Stimulated activated CD8-positive, alpha-beta memory T cell treated with anti-CD3 and anti-CD28 coated beads, Interleukin-4, amount 100 ng/mL, for 1 hour (primary cell): ENCODE data around the gene FOXJ3.

Source experiments
- DNase-seq, 2 donors: peaks; one replicate each; pipeline ENCODE4 v3.0.0-alpha.2; 2020; ENCODE audit warnings: low read depth in 2 of 2, low spot score in 1 of 2

FOXJ3 gene

GRCh38 chr1:42195841-42196240 lies 139.2 kb downstream of the FOXJ3 start:
- no peak for DNase-seq

DNA sequence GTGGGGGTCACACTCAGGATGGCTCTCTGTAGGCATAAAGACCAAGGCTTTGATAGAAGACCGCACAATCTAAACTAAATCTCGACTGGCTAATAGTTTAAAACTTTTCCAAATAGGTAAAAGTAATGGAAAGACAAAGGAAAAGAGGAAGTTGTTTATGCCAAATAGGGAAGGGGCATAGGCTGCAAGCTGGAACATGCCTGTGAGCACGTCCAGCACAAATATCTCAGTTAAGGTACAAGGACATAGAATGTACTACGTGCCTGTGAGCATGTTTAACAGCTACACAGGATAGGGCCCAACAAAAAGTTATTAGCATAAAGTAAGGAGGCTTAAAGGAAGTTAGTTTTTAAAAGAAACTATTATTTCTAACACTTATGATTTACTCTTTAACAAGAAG lies 142.9 kb downstream of the FOXJ3 start:
- DNase-seq: no peak

GRCh38 chr1:42191319-42191718 lies 143.7 kb downstream of the FOXJ3 start:
- DNase-seq: no peak

DNA sequence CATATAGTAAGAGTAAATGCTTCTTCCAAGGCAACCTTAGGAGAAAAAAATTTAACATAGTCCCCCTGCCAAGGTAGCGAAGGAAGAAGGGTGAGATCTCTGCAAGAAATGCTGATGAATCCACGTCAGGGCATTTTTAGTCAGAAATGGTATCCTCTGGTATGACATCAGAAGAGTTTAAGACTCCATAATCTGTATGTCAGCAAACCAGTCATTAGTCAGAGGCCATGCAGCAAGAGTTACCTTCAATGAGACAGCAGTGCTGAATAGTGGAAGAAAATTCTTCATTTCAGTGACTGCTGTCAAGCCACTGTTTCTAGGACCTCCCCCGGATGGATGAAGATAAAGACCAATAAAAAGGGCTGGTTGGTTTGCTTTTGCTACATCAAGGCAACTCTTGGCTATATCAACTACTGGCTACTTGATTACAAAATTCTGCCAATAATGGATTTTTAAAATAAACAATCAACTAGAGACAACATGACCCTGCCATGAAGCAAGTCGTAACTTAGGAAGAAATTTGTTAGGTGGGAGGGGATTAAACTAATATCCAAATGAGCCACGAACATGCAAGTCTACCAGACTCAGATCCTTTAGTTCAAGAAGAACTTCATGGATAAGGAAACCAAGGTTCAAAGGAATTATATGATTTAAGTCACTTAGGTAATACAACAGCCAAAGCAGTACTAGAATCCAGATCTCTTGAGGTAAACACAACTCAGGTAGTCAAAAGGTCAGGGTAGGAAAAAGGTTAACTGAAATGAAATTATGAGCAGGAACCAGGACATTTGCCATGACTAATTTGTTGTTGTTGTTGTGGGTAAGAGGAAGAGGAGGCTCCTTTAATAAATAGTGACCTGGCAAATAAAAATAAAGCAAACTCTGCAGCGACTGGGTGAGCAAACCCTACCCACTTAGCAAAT lies 144.8 kb downstream of the FOXJ3 start:
- DNase-seq: no peak

- no peak for DNase-seq
These were observed 148.9 kb downstream of the FOXJ3 start for GRCh38 chr1:42186152-42186551.

- no peak for DNase-seq
These were observed 150.4 kb downstream of the FOXJ3 start for GRCh38 chr1:42184616-42185015.

GRCh38 chr1:42183957-42184268 lies 151.1 kb downstream of the FOXJ3 start:
- no peak for DNase-seq

- DNase-seq: no peak
These were observed 151.7 kb downstream of the FOXJ3 start for GRCh38 chr1:42183210-42183956.

DNA sequence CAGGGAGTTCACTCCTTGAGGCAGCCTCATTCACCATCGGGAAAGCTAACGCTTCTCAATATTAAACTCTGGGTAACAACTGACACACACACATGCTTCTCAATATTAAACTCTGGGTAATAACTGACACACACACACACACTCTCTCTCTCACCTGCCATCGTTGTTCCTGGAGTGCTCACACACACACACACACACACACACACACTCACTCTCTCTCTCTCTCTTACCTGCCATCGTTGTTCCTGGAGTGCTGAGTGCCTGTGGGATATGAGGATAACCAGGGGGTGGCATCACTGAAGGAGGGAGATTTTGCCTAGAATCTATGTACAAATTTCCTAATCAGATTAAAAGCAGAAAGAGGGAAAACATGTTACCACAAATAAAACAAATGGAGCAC lies 153.3 kb downstream of the FOXJ3 start:
- no peak for DNase-seq

GRCh38 chr1:42179900-42180329 lies 155.1 kb downstream of the FOXJ3 start:
- DNase-seq: no peak

GRCh38 chr1:42179275-42179674 lies 155.8 kb downstream of the FOXJ3 start:
- no peak for DNase-seq

- no peak for DNase-seq
These were observed 156.8 kb downstream of the FOXJ3 start for GRCh38 chr1:42178249-42178648.

DNA sequence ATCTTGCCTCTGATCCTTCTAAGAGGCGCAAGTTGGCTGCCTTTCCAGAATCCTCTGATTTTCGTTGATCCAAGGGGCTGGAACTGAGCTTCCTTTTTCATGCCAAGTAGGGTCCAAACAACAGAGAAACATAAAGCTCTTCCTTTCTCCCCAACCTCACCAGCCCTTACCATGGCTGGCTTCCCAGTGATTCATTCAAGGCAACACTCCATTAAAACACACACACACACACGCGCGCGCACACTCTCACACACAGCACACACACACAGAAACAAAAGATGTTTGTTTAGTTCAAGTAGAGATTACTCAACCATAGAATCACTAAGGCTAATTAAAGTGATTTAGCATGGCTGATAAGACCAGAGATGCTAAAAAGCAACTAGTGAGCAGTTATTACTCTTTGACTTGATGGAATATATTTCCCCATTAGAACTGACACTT lies 157.5 kb downstream of the FOXJ3 start:
- no peak for DNase-seq

- no peak for DNase-seq
These were observed 158.0 kb downstream of the FOXJ3 start for GRCh38 chr1:42176902-42177519.

GRCh38 chr1:42175314-42176054 lies 159.6 kb downstream of the FOXJ3 start:
- no peak for DNase-seq

- DNase-seq: no peak
These were observed 160.9 kb downstream of the FOXJ3 start for GRCh38 chr1:42173961-42174735.

DNA sequence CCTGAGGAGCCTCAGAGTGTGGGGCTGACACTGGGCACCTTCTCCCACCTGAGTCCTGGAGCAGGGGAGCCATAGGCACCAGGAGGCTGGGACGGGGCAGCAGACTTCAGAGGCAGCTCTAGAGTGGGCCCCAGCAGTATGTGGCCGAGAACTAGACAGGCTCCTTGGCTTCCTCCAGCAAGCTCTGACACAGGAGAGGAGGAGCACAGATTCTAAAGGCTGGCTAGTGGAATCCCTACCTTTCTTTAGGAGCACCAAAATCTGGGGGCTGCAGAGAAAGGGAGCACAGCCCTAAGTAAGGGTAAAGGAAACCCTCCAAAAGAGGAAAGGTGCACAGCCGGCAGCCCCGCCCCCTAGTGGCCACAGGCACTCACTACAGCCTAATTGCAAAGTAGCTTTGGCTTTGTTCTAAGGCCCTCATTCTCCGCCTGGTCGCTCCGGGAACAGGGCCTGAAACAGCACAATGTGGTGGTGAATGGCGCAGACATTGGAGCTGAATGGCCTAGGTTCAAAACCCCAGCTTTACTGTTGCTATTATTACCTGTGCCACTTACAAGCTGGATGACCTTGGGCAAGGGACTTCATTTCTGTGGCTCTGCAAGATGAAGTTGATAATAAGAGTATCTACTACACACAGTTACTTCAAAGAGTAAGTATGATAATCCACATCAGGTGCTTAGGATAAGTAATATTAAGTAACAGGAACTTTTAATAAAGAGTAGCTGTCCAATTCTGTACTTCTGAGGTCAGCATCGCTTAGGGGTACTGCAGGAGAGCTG lies 161.7 kb downstream of the FOXJ3 start:
- DNase-seq: peak; percentile 45 to 52

- DNase-seq: no peak
These were observed 162.5 kb downstream of the FOXJ3 start for GRCh38 chr1:42172381-42173133.

DNA sequence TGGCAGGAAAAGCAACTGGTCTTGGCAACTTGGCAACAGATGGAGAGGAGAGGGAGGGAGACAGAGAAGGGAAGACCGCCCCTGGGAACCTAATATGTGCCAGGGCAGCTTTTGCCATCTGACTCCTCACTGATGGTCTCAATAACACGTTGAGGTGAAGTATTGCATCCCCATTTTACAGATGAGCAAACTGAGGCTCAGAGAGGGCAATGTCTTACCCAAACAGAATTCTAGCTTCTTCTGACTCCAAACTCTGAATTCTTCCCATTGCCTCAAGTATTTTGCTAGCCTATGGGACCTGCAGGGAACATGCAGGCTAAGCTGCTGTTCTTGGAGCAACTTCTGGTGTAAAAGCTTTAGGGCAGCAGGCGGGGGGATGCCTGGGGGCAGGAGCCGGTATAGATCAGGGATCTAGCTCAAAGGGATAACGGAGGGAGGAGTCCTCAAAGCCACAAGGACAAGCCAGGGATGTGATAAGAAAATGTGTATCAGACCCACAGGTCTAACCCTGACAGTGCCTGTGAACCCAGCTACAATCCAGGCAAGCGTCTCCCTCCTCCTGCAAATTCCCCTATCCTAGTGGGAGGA lies 163.3 kb downstream of the FOXJ3 start:
- DNase-seq: no peak
